Stimulated activated CD4-positive, alpha-beta T cell treated with anti-CD3 and anti-CD28 coated beads, Interleukin-1b, Interleukin-23, amount 100 ng/mL, for 48 hours (primary cell): Measurements from ENCODE around the gene C17orf58.
"Not testable (repeated sequence)": the region's sequence is repeated elsewhere in the genome, so short reads cannot be mapped to it uniquely, and the experiment has no call there.

Experiments used
- DNase-seq: peaks from one replicate; pipeline ENCODE4 v3.0.0-alpha.2; 2020

C17orf58 gene

DNA sequence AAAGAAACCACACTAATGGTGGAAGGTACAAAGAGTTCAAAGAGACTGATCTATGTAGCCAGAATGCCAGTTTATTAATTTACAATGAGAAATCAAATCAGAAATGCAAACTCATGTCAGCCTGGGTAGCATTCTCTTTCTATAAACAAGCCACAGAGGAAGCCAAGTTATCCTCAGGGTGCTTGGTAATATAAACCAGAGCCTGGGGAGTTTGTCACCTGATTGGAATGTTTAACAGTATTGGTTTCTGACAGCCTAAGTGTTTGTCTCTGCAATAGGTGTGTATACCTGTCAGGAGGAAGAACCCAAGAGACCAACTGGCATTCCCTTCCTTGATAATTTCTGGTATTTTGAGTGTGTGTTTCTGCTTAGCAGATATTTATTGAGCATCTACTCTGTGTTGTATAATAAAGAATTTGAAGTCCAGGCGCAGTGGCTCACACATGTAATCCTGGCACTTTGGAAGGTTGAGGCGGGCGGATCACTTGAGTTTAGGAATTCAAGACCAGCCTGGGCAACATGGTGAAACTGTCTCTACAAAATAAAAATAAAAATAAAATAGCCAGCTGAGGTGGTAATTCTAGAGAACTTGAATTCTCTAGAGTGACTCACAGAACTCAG lies 3.1 kb upstream of the C17orf58 start:
- no peak for DNase-seq

DNA sequence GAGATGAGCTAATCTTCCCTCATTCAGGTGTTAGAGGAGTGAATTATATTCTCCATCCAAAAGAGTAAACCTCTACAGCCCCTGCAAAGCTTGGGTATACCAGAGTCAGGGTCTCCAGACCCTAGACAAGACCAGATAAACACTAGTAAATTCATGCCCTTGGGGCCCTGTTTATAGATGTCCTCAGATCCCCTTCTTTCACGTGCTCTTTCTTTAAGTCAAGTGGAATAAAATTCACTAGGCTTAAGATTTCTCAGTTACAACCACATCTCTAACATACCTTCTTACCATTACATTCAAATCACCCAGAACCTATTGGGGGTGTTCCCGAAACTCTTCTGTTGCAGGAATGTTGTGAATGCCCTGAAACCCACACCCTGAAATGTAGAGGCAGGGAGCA lies 2.2 kb upstream of the C17orf58 start:
- DNase-seq = no peak

DNA sequence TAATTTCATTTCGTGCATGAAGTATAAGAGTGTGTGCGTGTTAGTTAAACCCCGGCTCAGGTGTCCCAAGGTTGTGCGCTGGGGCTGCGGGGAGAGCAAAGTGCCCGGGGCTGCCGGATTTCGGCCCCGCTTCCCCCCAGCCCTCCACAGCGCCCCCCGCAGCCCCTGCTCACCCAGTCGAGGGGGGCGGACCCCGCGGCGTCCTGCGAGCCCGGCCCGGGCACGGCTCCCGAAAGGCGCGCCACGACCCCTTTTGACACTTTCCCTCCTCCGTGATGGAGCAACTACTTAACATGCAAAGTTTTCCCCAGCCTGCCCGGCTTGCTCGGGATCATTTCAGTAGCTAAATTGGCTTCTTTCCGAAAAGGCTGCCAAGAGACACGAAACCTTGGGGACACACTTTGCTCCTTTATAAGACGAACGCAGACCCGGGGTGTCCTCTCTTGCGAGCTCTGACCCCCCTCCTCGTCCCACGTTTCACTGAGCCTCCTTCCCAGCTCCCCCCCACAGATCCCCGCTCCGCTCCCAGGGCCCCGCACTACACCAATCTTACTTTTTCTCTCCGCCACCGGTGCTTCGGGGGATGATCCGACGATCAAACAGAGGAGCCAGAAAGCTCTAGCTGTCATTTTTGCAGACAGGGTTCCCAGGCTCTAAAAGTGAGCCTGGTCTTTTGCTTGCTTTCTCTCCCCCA lies 552 bp downstream of the C17orf58 start:
- DNase-seq = peak; percentile 9

DNA sequence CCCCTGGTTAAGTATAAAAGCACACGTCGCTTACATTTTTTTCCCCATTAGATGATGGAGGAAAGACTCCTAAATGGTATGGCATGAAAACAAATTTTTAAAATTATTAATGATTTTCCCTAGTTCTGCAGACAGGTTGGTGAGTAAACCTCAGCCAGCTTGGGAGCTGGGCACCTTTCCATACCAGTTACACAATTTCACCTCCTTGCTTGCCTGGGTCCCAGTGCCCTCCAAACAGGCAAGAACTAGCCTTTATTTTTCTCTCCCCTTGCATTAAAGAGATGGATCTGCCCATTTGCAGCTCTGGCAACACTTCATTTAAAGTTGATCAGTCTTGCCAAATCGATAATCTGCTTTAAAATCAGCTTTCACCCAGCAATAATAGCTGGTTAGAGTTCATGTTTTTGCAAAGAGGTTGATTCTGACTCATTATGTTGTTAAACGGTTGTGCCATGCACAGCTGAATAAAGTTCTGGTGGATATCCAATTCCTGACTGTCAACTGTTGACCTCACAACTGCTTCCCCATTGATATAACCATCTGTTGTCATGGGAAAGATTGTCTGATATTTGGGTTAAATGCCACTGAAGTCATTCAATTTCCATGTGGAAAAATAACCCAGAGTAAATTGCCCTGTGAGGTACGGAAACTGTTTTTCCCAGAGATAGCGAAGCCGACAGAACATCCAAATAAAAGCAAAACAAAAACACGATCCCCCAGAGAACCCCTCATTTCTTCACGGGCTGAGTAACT lies 1.3 kb downstream of the C17orf58 start:
- no peak for DNase-seq

DNA sequence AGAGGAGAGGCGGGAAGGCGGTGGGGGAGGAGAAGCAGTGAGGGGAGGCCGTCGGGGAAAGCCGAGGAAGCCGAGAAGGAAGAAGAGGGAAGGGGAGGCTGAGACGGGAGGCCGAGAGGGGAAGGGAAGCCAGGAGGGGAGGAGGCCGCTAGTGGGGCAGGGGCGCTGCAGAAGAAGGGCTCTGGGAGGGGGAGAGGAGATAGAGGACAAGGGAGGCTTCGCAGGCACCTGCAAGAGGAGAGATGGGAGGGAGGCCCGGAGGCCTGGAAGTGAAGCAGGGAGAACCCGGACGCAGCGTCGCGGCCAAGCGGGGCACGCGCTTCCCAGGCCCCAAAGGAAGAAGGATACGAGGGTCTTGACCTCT lies 2.3 kb downstream of the C17orf58 start:
- no peak for DNase-seq

DNA sequence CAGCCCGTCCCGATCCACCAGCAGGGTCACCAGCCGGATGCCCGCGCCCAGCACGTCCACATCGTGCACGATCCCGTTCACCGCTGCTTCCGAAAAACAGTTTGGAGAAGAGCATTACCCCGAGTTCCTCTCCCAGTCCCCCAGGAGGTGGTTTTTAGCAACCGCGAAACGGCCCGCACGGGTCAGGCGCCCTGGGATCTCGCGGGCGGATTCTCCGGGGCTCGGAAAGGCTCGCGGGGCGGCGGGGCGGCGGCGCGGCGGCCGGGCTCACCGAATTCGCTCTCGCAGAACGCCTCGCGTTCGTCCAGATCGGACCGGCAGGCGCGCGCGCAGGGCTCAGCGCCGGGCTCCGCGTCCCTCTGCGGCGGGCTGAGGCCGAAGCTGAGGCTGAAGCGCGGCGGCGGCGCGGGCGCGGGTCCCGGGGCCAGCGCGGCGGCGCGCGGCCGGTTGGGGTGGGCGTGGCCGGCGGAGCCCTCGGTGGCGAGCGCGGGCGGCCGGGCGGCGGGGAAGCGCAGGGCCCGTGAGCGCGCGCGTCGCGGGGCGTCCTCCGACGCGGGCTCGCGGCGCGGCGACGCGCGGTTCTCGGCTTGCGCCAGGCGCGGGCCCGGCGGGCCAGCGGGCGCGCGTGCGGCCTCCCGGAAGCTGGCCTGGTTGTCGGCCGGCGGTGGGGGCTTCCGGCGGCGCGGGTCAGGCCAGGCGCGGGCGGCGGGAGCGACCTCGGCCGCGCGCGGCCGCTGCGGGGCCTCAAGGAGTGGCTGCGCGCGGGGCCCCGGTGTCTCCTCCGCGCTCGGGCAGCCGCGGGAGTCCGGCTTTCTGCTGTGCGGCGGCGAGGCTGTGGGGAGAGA lies 2.9 kb downstream of the C17orf58 start:
- DNase-seq = peak; percentile 63

DNA sequence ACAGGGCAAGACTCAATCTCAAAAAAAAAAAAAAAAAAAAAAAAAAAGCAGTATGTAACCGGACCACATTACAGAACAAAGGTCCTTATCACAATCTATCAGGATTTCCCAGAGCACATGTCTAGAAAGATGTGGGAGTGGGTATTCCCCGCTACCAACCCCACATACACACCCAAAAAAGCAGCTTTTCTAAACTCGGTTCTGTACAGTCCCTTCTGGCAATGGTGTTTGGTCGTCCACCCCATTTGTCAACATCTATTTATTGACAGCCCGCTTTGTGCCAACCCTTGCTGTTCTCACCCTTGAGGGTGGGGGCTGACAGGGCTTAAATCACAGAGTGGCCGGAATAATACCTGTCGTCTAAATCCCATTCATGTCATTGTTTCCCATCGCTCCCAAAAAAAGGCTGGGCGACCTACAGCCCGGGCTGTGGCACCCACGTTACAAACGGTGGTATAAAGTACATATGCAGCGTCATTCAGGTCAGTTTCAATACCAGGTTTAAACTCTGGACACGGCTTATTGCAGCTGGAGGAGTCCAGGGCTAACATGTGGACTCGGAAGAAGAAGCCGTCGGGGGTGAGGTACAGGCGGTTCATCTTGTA lies 3.6 kb downstream of the C17orf58 start:
- no peak for DNase-seq

DNA sequence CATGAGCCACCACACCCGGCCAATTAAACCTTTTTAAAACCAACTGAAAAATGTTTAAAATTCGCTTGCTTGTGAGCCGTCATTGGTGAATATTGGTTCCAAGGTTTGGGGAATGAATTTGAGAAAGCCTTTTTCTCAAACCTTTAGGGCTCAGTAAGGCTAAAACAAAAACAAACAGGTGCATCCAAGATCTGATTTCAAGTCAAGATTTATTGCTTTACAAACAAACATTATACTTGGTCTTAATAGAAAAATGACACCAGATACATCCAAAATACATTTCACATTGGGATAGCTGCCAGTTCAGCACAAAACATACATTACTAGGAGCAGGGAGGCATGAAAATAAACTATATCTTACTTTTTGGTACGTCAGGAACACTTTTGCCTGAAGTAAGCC lies 5.4 kb downstream of the C17orf58 start:
- no peak for DNase-seq

DNA sequence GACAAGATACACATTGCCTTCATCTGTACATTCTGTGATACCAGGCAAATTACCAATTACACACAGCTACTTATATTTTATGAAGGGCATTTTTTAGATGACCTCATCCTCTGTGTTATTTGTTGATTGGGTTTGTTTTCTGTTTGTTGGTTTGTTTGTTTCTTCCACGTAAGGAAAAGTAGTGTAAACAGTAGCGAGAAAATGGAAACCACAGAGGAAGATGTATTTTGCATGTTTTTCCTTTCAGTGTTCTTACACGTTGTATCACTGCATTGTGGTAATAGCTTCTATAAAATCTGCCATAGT lies 12.9 kb downstream of the C17orf58 start:
- DNase-seq = no peak

DNA sequence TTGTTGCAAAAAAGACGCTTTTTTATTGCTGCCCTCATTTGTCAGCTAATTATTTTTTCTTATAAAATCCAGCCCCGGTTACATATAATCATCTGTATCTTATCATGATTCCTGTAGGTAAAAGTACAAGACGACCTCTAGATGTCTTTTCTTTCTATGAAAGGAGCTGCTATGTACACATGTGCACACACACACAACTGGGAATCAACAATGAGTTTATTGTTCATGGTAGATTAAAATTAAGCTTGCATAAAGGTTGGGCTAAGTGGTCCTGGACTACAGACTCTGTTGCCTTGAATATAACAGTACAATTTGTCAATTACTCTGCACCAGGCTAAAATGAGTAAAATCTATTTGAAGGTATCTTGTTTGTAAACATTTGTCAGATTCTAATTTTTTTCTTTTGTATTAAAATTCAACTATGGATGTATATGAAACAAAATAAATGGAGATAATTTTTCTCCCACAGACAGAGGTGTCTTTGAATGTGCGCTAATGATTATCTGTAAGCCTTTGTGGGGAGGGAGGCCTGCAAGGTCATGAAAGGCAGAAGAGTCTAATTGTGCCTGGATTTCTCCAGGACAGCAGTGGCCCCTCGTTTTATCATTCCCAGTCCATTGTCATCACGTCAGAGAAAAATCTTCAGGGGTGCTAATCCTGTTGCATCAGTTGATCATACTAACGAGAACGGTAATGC lies 13.4 kb downstream of the C17orf58 start:
- no peak for DNase-seq

DNA sequence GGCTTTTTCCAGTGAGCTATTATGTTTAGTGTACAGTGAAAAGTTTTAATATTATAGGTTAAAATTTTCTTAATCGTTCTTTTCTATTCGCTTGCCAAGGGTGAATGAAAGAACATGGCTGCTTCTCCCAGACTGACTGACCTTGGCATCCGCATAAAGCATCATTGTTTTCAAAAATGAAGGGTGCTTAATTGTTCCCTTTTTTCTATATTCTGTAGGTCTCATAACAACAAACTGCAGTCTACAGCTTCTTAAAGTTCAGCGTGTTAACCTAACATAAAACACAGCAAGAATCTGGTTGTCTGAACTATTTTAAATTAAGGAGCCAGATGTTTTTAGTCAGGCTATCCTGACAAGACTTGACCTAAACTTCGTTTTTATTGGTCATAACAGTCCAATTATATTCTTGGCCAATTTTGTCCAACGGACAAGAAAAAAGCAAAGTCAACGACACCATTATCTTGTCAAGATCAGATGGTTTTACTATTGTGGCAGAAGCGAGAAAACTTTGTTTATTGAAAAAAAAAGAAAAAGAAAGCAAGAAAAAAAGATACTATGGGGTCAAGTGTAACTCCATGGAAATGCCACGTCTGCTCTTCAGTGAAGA lies 14.1 kb downstream of the C17orf58 start:
- no peak for DNase-seq

DNA sequence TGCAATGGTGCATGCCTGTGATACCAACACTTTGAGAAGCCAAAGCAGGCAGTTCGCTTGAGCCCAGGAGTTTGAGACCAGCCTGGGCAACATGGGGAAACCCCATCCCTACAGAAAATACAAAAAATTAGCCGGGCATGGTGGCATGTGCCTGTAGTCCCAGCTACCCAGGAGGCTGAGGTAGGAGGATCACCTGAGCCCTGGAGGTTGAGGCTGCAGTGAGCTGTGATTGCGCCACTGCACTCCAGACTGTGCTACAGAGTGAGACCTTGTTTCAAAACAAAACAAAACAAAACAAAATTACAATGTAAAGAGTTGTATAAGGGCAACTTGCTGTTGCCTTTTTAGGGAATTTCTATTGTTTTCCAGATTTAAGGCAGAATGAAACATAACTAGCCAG lies 15.4 kb downstream of the C17orf58 start:
- DNase-seq = not testable (repeated sequence)

DNA sequence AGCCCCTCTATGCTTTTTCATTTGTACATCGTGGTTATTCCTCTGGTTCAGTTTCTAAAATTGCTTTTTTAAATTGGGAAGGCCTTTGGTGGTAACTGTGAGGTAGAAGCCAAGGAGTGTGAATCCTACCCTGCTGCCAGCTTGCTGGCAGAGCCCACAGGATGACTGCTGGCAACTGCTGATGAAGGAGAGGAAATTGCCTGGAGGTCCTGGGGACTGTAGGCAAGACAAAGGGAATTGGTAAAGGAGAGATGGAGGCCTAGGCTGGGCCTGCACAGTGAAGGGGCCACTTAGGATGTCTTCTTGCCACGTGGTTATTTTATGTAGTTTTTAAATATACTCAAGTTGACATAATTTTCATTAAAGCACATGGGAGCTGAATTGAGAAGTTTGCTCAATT lies 15.8 kb downstream of the C17orf58 start:
- no peak for DNase-seq

DNA sequence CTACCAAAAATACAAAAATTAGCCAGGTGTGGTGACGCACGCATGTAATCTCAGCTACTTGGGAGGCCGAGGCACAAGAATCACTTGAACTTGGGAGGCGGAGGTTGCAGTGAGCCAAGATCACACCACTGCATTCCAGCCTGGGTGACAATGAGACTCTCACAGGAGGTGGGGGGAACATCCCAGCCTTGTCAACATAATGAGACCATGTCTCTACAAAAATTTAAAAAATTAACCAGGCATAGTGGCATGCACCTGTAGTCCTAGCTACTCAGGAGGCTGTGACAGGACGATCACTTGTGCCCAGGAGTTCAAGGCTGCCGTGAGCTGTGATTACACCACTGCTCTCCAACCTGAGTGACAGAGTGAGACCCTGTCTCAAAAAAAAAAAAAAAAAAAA lies 20.0 kb downstream of the C17orf58 start:
- not testable (repeated sequence) for DNase-seq

DNA sequence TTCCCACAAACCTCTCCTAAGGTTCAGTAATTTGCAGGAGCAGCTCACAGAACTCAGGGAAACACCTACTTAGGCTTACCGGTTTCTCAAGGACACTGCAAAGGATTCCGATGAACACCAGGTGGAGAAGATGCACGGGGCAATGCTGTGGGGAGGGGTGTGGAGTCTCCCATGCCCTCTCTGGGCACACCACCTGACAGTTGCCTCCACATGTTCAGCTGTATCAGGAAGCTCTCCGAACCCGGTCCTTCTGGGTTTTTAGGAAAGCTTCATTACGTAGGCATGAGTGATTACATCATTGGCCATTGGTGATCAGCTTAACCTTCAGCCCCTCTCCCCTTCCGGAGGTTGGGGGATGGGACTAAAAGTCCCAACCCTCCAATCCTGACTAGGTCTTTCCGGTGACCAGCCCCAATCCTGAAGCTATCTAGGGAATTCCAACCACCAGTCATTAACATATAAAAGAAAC lies 21.6 kb downstream of the C17orf58 start:
- no peak for DNase-seq

DNA sequence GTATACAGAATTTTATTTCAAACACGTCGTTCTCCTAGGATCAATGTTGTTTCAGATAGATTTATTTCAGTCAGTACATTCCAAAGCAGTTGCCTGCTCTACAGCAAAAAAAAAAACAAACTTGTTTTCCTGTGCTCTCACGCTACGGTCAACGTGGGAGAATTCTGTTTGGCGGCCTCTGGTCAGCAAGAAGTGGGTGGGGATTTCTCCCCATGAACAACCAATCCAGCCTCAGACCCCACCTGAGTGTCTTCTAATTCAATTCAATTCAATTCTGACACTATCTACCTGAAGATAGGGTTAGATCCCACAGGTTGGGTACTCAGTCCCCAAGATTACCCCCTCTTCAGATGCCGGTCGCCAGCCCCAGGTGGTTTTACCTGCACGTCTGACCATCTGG lies 22.1 kb downstream of the C17orf58 start:
- DNase-seq = no peak

DNA sequence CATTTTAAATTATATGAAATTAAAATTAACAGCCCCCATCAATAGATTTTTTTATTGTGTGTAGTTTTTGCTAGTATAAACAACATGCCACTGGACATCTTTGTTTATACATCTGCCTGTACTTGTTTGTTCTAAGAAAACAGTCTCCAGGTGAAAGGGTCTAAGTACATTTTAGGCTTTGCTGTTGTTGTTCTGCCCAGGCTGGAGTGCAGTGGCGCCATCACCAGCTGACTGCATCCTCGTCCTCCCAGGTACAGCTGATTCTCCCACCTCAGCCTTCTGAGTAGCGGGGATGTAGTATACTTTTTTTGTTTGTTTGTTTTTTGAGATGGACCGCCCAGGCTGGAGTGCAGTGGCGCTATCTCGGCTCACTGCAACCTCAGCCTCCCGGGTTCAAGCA lies 25.5 kb downstream of the C17orf58 start:
- DNase-seq = no peak

DNA sequence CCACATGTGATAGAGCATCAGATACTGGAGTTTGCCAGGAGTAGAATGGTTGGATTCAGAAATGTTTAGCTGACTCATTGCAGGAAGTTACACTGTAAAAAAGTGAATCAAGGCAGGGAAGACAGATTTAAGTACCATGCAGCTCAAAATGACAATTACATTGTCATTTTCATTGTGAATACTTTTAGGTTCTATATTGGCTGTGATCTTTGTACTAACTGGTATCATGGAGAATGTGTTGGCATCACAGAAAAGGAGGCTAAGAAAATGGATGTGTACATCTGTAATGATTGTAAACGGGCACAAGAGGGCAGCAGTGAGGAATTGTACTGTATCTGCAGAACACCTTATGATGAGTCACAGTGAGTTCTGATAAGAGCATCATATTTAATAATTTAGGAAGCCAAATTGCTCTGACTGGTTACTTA lies 33.1 kb downstream of the C17orf58 start:
- peak; percentile 70 for DNase-seq

DNA sequence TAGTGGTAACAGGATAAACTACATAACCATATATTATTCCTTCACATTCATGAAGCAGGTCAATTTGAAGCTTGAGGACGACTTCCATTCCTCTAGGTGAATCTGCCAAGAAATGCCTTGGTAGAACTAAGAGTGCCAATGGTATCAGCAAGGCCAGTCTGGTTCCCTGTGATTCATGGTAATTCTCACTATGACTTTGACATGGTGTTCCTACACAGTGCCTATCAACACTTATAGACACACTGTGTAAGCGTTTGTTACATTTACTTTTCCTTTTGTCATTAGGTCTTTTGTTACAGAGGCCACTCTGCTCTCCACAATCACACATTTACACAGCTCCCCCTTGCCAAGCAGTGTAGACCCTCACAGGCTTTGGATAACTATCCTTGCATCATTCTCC lies 34.1 kb downstream of the C17orf58 start:
- DNase-seq = not testable (repeated sequence)

DNA sequence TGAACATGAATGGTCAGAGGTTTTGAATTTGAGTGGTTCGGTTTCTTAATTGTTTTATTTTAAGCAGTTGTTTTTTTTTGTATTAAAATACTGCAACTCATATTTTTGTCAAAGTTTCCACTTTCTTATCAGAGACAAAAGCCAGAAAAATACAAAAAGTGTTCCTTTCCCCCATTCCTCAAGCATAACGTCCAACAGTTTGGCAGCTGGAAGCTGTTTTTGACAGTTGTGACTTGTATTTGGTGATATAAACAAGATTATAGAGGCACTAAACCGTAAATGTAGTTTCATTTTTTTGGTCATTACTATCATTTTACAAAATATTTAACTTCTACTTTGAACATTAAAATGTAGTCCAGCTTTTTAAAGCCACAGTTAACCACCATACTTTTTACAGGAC lies 36.0 kb downstream of the C17orf58 start:
- not testable (repeated sequence) for DNase-seq

DNA sequence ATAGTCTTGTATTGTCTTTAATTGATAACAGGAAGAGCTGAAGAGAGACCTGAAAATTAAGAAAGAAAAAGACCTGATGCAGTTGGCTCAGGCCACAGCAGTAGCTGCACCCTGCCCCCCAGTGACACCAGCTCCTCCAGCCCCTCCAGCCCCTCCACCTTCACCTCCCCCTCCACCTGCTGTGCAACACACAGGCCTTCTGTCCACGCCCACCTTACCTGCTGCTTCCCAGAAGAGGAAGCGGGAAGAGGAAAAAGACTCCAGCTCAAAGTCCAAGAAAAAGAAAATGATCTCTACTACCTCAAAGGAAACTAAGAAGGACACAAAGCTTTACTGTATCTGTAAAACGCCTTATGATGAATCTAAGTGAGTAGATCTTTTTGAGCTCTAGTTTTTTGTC lies 36.8 kb downstream of the C17orf58 start:
- no peak for DNase-seq

DNA sequence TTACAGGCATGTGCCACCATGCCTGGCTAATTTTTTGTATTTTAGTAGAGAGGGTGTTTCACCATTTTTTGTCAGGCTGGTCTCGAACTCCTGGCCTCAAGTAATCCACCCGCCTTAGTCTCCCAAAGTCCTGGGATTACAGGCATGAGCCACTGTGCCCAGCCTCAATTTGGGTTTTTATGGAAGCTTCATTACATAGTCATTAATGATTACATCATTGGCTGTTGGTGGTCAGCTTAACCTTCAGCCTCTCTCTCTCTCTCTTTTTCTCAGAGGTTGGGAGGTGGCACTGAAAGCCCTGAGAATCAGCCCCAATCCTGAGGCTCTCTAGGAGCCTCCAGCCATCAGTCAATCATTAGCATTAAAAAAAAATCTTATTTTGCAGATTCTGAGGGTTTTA lies 45.3 kb downstream of the C17orf58 start:
- DNase-seq = no peak
